NOMO-1 treated with dmso at 0.1 percent for 144 hours (cell line): Measurements from ENCODE around the gene GAGE12H.
"Not testable (repeated sequence)": the region's sequence is repeated elsewhere in the genome, so short reads cannot be mapped to it uniquely, and the experiment has no call there.

Experiments
- DNase-seq: peaks from one replicate; lab custom pipeline; 2025; ENCODE audit not compliant: unreplicated experiment; lab: John Stamatoyannopoulos, UW

Gene GAGE12H

GRCh38 chrX:49579649-49580048 is at the start of gene GAGE12H:
Gene GAGE12H (plus strand): TSS chrX:49579949. CDS start chrX:49581104, 1,155 bp downstream.
- not testable (repeated sequence) for DNase-seq

GRCh38 chrX:49531877-49532276 is 47.9 kb upstream of the GAGE12H start, which contains the start of gene GAGE12C:
Gene GAGE12C (plus strand): TSS chrX:49532177. CDS start chrX:49533332, 1,155 bp downstream.
- not testable (repeated sequence) for DNase-seq

- not testable (repeated sequence) for DNase-seq
These were observed 38.3 kb upstream of the GAGE12H start, which contains the start of gene GAGE12D for GRCh38 chrX:49541433-49541832. Gene GAGE12D (plus strand): TSS chrX:49541733. CDS start chrX:49542888, 1,155 bp downstream.

- not testable (repeated sequence) for DNase-seq
These were observed 28.8 kb upstream of the GAGE12H start, which contains the start of gene GAGE12E for GRCh38 chrX:49550989-49551388. Gene GAGE12E (plus strand): TSS chrX:49551289. CDS start chrX:49552444, 1,155 bp downstream.

- DNase-seq = not testable (repeated sequence)
These were observed 19.2 kb upstream of the GAGE12H start, which contains the start of gene GAGE12F for GRCh38 chrX:49560542-49560941. Gene GAGE12F (plus strand): TSS chrX:49560842. CDS start chrX:49561997, 1,155 bp downstream.

GRCh38 chrX:49568728-49569127 is 11.0 kb upstream of the GAGE12H start:
- DNase-seq = not testable (repeated sequence)

GRCh38 chrX:49569152-49569551 is 10.6 kb upstream of the GAGE12H start:
- not testable (repeated sequence) for DNase-seq

- not testable (repeated sequence) for DNase-seq
These were observed 9.6 kb upstream of the GAGE12H start, which contains the start of gene GAGE12G for GRCh38 chrX:49570100-49570499. Gene GAGE12G (plus strand): TSS chrX:49570400. CDS start chrX:49571555, 1,155 bp downstream.

- DNase-seq = not testable (repeated sequence)
These were observed 9.4 kb downstream of the GAGE12H start, which contains the start of gene GAGE2A for GRCh38 chrX:49589196-49589595. Gene GAGE2A (plus strand): TSS chrX:49589496. CDS start chrX:49590651, 1,155 bp downstream.

GRCh38 chrX:49589769-49590478 is 10.2 kb downstream of the GAGE12H start:
- not testable (repeated sequence) for DNase-seq

- DNase-seq = not testable (repeated sequence)
These were observed 10.7 kb downstream of the GAGE12H start for GRCh38 chrX:49590488-49590887.

- DNase-seq = not testable (repeated sequence)
These were observed 19.0 kb downstream of the GAGE12H start, which contains the start of gene GAGE1 for GRCh38 chrX:49598720-49599119. Gene GAGE1 (plus strand): TSS chrX:49599020. CDS start chrX:49600175, 1,155 bp downstream.

GRCh38 chrX:49610718-49611310 is 31.1 kb downstream of the GAGE12H start:
- no peak for DNase-seq

- no peak for DNase-seq
These were observed 38.8 kb downstream of the GAGE12H start for GRCh38 chrX:49618574-49618973.

- DNase-seq = no peak
These were observed 47.5 kb downstream of the GAGE12H start for GRCh38 chrX:49627086-49627777.
